T-helper 2 cell treated with Interferon-gamma antibody and Interleukin-4, amounts not matched to agents 5 μg/mL and 100 μg/mL, for 36 hours (primary cell): Measurements from ENCODE around the gene CD200.

Experiments used
- DNase-seq: peaks from one replicate; pipeline ENCODE4 v3.0.0; 2021; ENCODE audit warnings: low spot score
- H3K27ac Mint-ChIP-seq: one replicate; pipeline ENCODE4 v1.8.0; 2021; ENCODE audit warnings: mild to moderate bottlenecking, mixed read lengths
- H3K27me3 Mint-ChIP-seq: one replicate; pipeline ENCODE4 v1.8.0; 2021; ENCODE audit warnings: low read depth, mixed read lengths
- H3K36me3 Mint-ChIP-seq: one replicate; pipeline ENCODE4 v1.8.0; 2021; ENCODE audit warnings: low read depth, mixed read lengths
- H3K4me1 Mint-ChIP-seq: one replicate; pipeline ENCODE4 v1.8.0; 2021; ENCODE audit warnings: low read depth, mixed read lengths
- H3K4me3 Mint-ChIP-seq: one replicate; pipeline ENCODE4 v1.8.0; 2022; ENCODE audit warnings: mild to moderate bottlenecking, moderate library complexity, mixed read lengths
- H3K9me3 Mint-ChIP-seq: one replicate; pipeline ENCODE4 v1.8.0; 2021; ENCODE audit warnings: mixed read lengths

Gene CD200

GRCh38 chr3:112333002-112333380 lies at the start of gene CD200:
Gene CD200 (plus strand): TSS chr3:112333156. CDS start chr3:112333213, 57 bp downstream.
- DNase-seq = peak; percentile 60
- Mint-ChIP-seq H3K4me3 (peak within 1 kb of the TSS; percentile 88), H3K4me1 (peaks cover 42% of the 10 kb centered on the region), H3K36me3 (peaks cover 4% of the 10 kb centered on the region), H3K27ac (peak within 1 kb of the TSS; percentile 84), H3K27me3 (no peaks in the 10 kb centered on the region), H3K9me3 (no peaks in the 10 kb centered on the region)

- Mint-ChIP-seq H3K4me1 (peaks cover 13% of the 10 kb centered on the region), H3K36me3 (no peaks in the 10 kb centered on the region), H3K9me3 (no peaks in the 10 kb centered on the region), H3K27ac (no peak overlapping the region), H3K27me3 (no peaks in the 10 kb centered on the region), H3K4me3 (no peak overlapping the region)
- DNase-seq = no peak
Measured at GRCh38 chr3:112289011-112289410, 43.9 kb upstream of the CD200 start.

GRCh38 chr3:112293368-112294321 lies 39.3 kb upstream of the CD200 start, which contains the start of gene SLC9C1:
Gene SLC9C1 (minus strand): TSS chr3:112294216. CDS start chr3:112286791, 7,425 bp downstream.
- peaks cover 3% of the 10 kb centered on the region for H3K36me3 Mint-ChIP-seq
- H3K27ac Mint-ChIP-seq = peak within 1 kb of the TSS; percentile 64
- no peaks in the 10 kb centered on the region for H3K27me3 Mint-ChIP-seq
- H3K9me3 Mint-ChIP-seq = no peaks in the 10 kb centered on the region
- DNase-seq = peak; percentile 45
- H3K4me1 Mint-ChIP-seq = peaks cover 37% of the 10 kb centered on the region
- peak within 1 kb of the TSS; percentile 70 for H3K4me3 Mint-ChIP-seq

- Mint-ChIP-seq H3K36me3 (peaks cover 3% of the 10 kb centered on the region), H3K4me3 (peak overlapping the region; percentile 82), H3K27me3 (no peaks in the 10 kb centered on the region), H3K27ac (peak overlapping the region; percentile 90), H3K9me3 (no peaks in the 10 kb centered on the region), H3K4me1 (peaks cover 44% of the 10 kb centered on the region)
- no peak for DNase-seq
Measured at GRCh38 chr3:112297714-112298113, 35.2 kb upstream of the CD200 start.

GRCh38 chr3:112298781-112299180 lies 34.2 kb upstream of the CD200 start:
- Mint-ChIP-seq H3K27me3 (no peaks in the 10 kb centered on the region), H3K9me3 (no peaks in the 10 kb centered on the region), H3K4me1 (peaks cover 37% of the 10 kb centered on the region), H3K27ac (peak overlapping the region; percentile 51), H3K4me3 (peak overlapping the region; percentile 2), H3K36me3 (peaks cover 3% of the 10 kb centered on the region)
- DNase-seq = no peak

GRCh38 chr3:112302150-112302830 lies 30.7 kb upstream of the CD200 start:
- Mint-ChIP-seq H3K27ac (no peak overlapping the region), H3K36me3 (no peaks in the 10 kb centered on the region), H3K9me3 (no peaks in the 10 kb centered on the region), H3K27me3 (no peaks in the 10 kb centered on the region), H3K4me1 (peaks cover 19% of the 10 kb centered on the region), H3K4me3 (no peak overlapping the region)
- no peak for DNase-seq

- no peaks in the 10 kb centered on the region for H3K9me3 Mint-ChIP-seq
Measured at GRCh38 chr3:112302881-112303763, 29.8 kb upstream of the CD200 start.

GRCh38 chr3:112303764-112304325 lies 29.1 kb upstream of the CD200 start:
- H3K27ac Mint-ChIP-seq = no peak overlapping the region
- no peak overlapping the region for H3K4me3 Mint-ChIP-seq
- no peak for DNase-seq
- H3K36me3 Mint-ChIP-seq = no peaks in the 10 kb centered on the region
- no peaks in the 10 kb centered on the region for H3K27me3 Mint-ChIP-seq
- no peaks in the 10 kb centered on the region for H3K9me3 Mint-ChIP-seq
- H3K4me1 Mint-ChIP-seq = peaks cover 6% of the 10 kb centered on the region

More at GRCh38 chr3:112302881-112303763, 29.8 kb upstream of the CD200 start:
- H3K4me1 Mint-ChIP-seq = peaks cover 13% of the 10 kb centered on the region
- DNase-seq = no peak
- no peak overlapping the region for H3K27ac Mint-ChIP-seq
- H3K4me3 Mint-ChIP-seq = no peak overlapping the region
- no peaks in the 10 kb centered on the region for H3K36me3 Mint-ChIP-seq
- no peaks in the 10 kb centered on the region for H3K27me3 Mint-ChIP-seq

- DNase-seq = no peak
- Mint-ChIP-seq H3K27ac (no peak overlapping the region), H3K4me3 (no peak overlapping the region), H3K27me3 (no peaks in the 10 kb centered on the region), H3K4me1 (peaks cover 4% of the 10 kb centered on the region), H3K36me3 (no peaks in the 10 kb centered on the region), H3K9me3 (no peaks in the 10 kb centered on the region)
Measured at GRCh38 chr3:112304611-112305010, 28.3 kb upstream of the CD200 start.

GRCh38 chr3:112306825-112307224 lies 26.1 kb upstream of the CD200 start:
- no peak overlapping the region for H3K27ac Mint-ChIP-seq
- H3K4me1 Mint-ChIP-seq = peaks cover 2% of the 10 kb centered on the region
- H3K27me3 Mint-ChIP-seq = no peaks in the 10 kb centered on the region
- no peaks in the 10 kb centered on the region for H3K9me3 Mint-ChIP-seq
- H3K4me3 Mint-ChIP-seq = no peak overlapping the region
- no peaks in the 10 kb centered on the region for H3K36me3 Mint-ChIP-seq
- no peak for DNase-seq

- Mint-ChIP-seq H3K4me3 (no peak overlapping the region), H3K27me3 (no peaks in the 10 kb centered on the region), H3K36me3 (no peaks in the 10 kb centered on the region), H3K27ac (no peak overlapping the region), H3K9me3 (no peaks in the 10 kb centered on the region), H3K4me1 (no peaks in the 10 kb centered on the region)
- no peak for DNase-seq
Measured at GRCh38 chr3:112307557-112307956, 25.4 kb upstream of the CD200 start.

GRCh38 chr3:112308151-112308911 lies 24.6 kb upstream of the CD200 start:
- no peaks in the 10 kb centered on the region for H3K27me3 Mint-ChIP-seq
- H3K4me3 Mint-ChIP-seq = no peak overlapping the region
- peaks cover 7% of the 10 kb centered on the region for H3K4me1 Mint-ChIP-seq
- DNase-seq = no peak
- H3K36me3 Mint-ChIP-seq = no peaks in the 10 kb centered on the region
- H3K27ac Mint-ChIP-seq = no peak overlapping the region
- no peaks in the 10 kb centered on the region for H3K9me3 Mint-ChIP-seq

- no peak overlapping the region for H3K4me3 Mint-ChIP-seq
- DNase-seq = no peak
- no peak overlapping the region for H3K27ac Mint-ChIP-seq
- H3K4me1 Mint-ChIP-seq = peaks cover 13% of the 10 kb centered on the region
- no peaks in the 10 kb centered on the region for H3K27me3 Mint-ChIP-seq
- peaks cover 22% of the 10 kb centered on the region for H3K9me3 Mint-ChIP-seq
- peaks cover 13% of the 10 kb centered on the region for H3K36me3 Mint-ChIP-seq
Measured at GRCh38 chr3:112314649-112315048, 18.3 kb upstream of the CD200 start.
